ENCODE results near the gene ENOPH1.
"Not testable (repeated sequence)": the region's sequence is repeated elsewhere in the genome, so short reads cannot be mapped to it uniquely, and the experiment has no call there.

The ENOPH1 gene

DNA sequence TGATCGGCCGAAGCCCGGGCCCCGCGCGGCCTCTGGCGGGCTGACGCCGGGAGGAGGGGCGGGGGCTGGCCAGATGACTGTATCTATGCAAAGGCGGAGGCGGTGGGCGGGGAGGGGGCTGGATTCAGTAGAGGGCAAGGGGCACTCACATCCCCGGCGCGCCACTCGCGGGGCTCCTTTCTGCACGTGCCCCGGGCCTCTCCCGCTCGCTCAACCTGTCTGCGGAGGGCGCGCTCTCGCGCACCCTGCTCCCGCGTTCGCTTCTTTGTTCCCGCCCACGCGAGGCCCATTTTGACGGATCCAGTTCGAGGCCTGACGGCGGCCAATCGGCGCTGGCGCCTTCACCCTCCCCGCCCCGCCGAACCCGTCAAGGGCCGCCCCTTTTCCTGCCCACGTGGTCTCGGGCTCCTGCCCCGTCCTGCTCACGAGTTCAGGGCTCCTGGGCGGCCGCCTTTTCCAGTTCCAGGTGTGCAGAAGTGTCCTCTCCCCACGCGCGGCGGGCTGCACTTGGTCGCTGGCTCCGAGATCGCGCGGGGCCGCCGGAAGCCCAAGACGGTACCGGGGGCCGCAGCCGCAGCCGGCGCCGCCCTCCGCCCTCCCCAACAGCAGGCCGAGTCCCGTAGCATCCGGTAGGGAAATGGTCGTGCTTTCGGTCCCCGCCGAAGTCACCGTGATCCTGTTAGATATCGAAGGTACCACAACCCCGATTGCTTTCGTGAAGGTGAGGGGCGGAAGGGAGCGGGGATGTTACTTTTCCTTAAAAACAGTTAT, at the start of gene ENOPH1, which contains the start of gene HNRNPDL:
ENOPH1 (plus strand) TSS at position 398 of the 771 bp plus-strand sequence; CDS start at position 638, 240 bp downstream.
HNRNPDL (minus strand) TSS at position 270 of the 771 bp plus-strand sequence. CDS start 772 bp downstream, outside the sequence.
- DNase-seq: peak; percentile 81

DNA sequence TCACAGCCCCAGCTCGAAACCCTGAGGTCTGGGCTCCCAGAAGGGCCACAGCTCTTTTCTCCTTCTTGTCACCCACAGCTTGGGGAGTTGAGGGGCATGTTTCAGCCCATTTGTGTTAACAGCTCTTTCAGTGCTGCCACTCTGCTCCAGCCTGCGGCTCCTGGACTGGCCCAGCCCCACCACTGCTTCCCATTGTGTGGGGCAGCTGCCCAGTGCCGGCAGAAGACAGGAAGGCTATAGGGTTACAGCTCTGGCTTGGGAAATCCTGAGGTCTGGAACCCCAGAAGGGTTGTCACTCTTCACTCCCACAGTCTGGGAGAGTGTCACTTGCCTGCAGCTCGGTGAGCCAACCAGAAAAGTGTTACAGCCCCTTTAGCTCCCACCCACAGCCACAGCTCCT, 49.6 kb upstream of the ENOPH1 start:
- no peak for DNase-seq

DNA sequence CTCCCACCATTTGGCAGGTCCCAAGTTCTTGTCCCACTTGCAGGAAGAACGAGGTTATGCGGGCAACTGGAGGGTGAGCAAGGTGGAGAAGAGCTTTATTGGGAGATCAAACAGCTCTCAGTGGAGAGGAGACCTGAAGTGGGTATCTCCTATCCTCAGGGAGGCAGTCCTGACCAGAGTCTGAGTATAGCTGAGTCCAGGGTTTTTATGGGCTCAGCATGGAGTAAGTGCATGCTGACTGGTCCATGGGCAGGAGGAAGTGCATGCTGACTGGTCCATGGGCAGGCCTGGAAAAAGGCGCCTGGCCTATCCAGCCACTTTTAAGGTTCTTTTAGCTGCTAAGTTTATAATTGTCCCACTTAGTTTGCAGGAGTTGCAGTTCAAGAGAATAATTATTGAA, 49.2 kb upstream of the ENOPH1 start:
- DNase-seq: no peak

DNA sequence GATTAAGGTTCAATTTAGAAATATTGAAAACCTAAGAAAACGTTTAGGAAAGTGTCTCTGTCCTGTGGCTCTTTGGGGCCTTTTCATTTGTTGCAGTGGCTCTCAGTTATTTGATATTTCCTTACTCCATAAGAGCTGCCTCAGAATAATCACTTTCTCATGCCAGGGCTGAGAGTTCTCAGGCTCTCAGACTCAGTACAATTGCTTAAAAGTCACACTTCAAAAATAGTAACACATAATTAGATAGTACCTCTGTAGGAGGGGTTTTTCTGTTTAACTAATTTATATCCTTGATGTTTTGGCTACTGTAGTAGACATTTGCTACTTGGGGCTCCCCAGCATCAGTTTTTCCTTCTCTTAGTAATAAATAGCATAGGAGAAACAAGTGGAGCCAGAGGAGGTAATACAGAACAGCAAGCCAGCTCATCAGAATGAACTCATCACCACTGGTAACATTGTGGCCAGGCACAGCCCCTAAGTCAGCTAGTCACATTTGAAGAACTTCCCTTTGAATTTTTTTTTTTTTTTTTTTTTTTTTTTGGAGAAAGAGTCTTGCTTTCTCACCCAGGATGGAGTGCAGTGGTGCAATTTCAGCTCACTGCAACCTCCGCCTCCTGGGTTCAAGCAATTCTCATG, 48.6 kb upstream of the ENOPH1 start:
- DNase-seq: no peak

DNA sequence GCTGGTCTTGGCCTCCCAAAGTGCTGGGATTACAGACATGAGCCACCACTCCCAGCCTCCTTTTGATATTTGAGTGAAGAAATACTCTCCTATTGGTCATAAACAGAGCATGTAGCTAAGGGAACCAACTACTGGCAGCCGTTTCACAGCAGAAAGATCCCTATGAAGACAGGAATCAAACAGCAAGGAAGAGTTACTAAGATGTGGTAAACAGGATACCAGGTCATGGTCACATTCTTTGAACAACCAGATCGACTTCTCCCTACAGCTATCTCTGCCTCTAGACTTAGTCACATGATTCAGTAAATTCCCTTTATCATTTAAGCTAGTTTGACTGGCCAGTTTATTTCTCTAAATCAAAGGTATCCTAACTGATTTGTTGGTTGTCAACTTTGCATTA, 47.6 kb upstream of the ENOPH1 start:
- no peak for DNase-seq

GRCh38 chr4:82386312-82386711, 44.1 kb upstream of the ENOPH1 start:
- DNase-seq: not testable (repeated sequence)

- DNase-seq: no peak
Measured at GRCh38 chr4:82388405-82388804, 42.0 kb upstream of the ENOPH1 start.

DNA sequence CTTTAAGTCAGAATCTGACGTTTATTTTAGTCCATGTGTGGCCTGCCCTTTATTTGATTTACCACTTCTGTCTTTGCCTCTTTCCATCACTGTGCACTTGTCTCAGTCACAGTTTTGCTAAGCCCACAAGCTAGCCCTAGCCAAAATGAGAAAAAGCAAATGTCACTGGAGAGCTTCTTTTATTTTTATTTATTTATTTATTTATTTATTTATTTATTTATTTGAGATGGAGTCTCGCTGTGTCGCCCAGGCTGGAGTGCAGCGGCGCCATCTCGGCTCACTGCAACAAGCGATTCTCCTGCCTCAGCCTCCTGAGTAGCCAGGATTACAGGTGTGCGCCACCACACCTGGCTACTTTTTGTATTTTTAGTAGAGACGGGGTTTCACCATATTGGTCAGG, 40.3 kb upstream of the ENOPH1 start:
- not testable (repeated sequence) for DNase-seq

GRCh38 chr4:82394896-82395295, 35.5 kb upstream of the ENOPH1 start:
- no peak for DNase-seq

- no peak for DNase-seq
Measured at GRCh38 chr4:82397527-82397926, 32.9 kb upstream of the ENOPH1 start.

GRCh38 chr4:82398263-82398662, 32.1 kb upstream of the ENOPH1 start:
- no peak for DNase-seq

DNA sequence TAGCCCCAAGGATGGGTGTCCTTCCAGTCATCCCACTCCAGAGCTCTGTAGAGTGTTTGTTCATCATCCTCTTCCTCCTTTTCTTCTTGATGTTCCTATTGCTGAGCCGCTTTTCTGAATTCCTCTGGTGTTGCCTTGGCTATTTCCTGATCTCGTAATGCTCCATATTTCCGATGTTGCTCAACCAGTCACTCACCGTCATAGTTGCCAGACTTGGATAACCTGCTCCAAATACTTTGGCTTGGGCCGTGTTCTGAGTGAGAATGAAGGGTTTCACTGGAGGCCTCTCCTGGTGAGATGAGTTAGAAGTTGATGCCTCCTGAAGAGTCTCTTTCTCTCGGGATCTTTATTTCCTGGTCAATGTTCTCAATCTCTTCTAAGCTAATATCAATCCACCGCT, 28.8 kb upstream of the ENOPH1 start:
- DNase-seq: no peak

DNA sequence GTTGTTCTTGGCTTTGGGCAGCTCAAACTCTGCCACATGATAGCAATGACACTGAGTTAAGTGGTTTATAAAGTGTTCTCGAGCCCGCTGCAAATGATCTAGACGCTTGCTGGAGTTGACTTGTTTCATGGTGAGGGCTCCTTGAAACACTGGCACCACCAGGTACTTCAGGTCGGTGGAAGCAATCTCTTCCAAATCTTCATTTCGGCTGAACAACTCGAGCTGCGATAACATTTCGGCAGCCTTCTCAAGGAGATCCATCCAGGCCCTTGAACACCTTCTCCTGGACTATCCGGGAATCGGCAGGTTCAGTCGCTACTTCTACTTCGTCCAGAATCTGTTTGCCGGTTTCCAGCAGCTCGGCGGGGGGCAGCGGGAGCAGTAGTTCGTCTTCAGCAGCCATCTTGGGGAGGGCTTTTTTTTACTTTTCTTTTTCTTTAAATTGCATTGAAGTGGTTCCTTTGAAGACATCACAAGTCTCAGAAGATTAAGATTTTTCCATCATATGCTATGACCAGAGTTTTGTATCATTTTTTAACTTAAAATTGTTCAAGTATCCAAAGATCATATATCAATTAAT, 28.1 kb upstream of the ENOPH1 start:
- DNase-seq: no peak

DNA sequence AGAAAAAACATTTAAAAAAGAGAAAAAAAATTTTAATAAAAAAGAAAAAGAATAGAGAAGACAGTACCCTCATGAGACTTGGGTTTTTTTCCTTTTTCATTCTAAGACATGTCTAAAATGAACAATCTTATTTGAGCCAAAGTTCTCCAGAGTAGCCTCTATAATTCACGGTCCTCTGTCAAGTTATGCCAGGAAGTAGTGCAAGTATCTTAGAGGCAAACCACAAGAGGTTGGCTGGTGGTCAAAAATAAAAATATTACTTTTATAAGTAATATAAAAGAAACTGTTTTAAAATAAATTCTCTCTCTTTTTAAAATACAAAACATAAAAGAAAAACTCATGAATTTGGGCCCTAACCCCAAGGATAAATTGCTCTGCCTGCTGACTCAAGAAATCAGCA, 26.7 kb upstream of the ENOPH1 start:
- no peak for DNase-seq

GRCh38 chr4:82415061-82415460, 15.3 kb upstream of the ENOPH1 start:
- DNase-seq: not testable (repeated sequence)

GRCh38 chr4:82415922-82416365, 14.4 kb upstream of the ENOPH1 start:
- no peak for DNase-seq

DNA sequence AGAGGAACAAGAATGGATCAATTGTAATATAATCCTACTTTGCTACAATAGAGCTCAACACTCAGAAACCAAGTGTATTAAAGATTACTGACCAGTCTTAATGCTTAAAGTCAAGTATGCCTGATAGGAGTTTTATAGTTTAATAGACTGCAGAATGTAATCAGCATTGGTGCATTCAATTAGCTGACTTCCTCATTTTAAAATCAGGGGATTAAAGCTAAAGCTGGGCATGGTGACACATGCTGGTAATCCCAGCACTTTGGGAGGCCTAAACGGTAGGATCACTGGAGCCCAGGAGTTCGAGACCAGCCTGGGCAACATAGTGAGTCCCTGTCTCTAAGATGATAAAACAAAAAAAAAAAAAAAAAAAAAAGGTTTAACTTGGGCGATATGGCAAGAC, 10.9 kb upstream of the ENOPH1 start:
- no peak for DNase-seq

DNA sequence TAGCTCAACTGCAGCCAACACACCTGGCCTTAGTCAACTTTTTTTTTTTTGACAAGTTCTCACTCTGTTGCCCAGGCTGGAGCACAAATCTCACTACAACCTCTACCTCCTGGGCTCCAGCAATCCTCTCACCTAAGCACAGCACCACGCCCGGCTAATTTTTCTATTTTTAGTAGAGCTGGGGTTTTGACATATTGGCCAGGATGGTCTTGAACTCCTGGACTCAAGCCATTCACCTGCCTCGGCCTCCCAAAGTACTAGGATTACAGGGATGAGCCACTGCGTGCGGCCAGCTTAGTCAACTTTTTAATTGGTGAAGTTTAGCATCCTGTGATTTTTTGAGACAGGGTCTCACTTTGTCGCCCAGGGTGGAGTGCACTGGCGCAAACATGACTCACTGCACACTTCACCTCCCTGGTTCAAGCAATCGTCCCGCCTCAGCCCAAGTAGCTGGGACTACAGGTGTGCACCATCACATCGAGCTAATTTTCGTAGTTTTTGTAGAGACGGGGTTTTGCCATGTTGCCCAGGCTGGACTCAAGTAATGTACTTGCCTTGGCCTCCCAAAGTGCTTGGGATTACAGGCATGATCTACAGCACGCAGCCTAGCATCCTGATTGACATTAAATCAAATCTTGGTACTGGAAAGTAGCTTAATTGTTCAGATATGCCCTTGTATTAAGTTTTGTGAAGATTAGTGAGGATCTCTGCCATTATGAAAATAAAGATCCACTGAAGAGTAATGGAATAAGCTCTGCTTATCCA, 8.4 kb upstream of the ENOPH1 start:
- DNase-seq: no peak

GRCh38 chr4:82422616-82423015, 7.8 kb upstream of the ENOPH1 start:
- no peak for DNase-seq

- DNase-seq: no peak
Measured at GRCh38 chr4:82423245-82424054, 6.9 kb upstream of the ENOPH1 start.

DNA sequence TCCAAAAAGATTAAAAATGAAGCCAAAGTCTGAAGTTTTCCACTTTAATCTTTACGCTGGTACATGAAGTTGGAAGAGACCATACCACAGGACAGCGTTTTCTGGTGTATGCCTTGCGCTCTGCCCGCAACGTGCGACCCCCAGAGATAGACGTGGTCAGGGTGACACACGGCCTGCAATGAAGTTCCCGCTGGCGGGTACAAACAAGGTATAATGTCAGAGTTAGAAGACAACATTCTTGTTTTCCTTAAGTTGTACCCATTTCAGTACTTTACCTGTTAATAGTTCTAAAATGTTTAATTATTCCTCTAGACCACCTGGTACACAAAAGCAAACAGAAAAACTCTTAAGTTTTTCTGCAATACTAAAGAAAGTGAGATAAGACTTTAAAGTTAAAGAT, 4.9 kb upstream of the ENOPH1 start:
- no peak for DNase-seq

DNA sequence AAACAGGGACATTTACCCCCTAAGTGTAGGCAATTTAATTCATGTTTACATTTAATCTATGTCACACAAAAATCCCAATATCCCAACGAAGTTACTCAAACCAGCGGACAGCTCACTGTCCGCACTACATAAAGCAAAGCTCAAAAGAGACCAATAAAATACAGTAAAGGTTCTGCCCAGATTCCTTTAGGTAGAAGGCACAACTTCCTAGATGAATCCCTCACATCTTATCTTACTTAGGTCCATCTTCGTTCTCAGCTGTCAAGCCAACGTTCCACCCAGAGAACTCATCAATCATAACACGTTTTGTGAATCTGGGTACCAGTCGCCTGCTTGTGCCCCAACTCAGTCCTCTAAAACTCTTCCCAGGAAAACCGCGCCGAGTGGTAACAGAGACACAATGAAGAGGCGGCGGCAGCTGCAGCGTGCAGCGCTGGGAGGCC, 1.8 kb upstream of the ENOPH1 start:
- no peak for DNase-seq

Measured in KG1 (cell line).